ENCODE results near the gene GSS.

DNA sequence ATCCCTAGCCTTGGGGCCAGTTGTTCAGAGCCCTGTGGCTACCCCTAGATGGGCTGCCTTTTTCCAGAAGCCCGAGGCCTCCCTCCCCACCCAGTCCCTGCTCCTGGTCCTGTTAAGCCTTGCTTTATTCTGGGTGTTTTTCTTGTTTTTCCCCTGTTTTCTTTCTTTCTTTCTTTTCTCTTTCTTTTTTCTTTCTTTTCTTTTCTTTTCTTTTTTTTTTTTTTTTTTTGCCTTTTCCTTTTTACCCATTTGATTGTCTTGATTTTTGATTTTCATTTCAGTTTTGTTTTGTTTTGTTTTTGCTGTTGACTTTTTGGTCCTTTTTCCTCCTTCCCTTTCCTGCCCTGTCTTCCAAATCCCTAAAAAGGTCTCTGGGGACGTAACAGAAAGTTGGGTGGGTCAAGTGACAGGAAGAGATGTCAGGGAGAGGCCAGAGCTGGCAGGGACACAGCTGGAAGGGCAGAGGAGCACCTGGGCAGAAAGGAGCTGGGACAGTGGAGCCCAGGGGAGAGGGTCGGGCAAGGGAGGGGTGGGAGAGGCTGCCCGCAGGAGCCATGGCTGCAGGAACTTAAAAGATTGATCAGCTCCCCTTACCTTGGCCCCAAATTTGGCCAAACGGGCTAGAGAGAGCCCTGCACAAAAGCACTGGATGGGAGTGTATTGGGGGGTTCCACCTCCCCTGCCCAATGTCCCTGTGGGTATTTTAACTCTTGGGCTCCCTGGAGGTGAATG, 27.6 kb upstream of the GSS start:
- no peak for TF ChIP-seq SUZ12 (IDR thresholded peaks at IDR 0.05)
- TF ChIP-seq FOXA1 (IDR thresholded peaks at IDR 0.05) = no peak
- no peak for TF ChIP-seq TARDBP (IDR thresholded peaks at IDR 0.05)
- TF ChIP-seq HDGF (IDR thresholded peaks at IDR 0.05; ENCODE audit: borderline replicate concordance) = no peak
- TF ChIP-seq PKNOX1 (IDR thresholded peaks at IDR 0.05) = no peak
